Activated T-cell treated with anti-CD3 and anti-CD28 coated beads, Interleukin-2, amount 50 U/mL, for 72 hours (primary cell): ENCODE data around the gene ARSH. TPM values are rescaled to one million over a fixed set of nuclear protein-coding genes. Genes with fewer than 3 reads are reported as not detected.
"Not testable (repeated sequence)": the region's sequence is repeated elsewhere in the genome, so short reads cannot be mapped to it uniquely, and the experiment has no call there.

Experiments
- ATAC-seq, 2 donors: fragments of 150-1000 bp; cut with Tn5 transposase; replicated peaks in 1 of 2; 2 replicates each; pipeline ENCODE4 v1.10.0; 2021; ENCODE audit warnings: moderate library complexity in 2 of 2, mild to moderate bottlenecking in 1 of 2
- DNase-seq, 2 donors: peaks; one replicate each; pipeline ENCODE4 v3.0.0; 2021 to 2022; ENCODE audit warnings: mixed read lengths in 1 of 2
- H3K27ac Mint-ChIP-seq: one replicate; pipeline ENCODE4 v1.8.0; 2022; ENCODE audit warnings: mild to moderate bottlenecking, moderate library complexity, mixed read lengths
- H3K27me3 Mint-ChIP-seq: one replicate; pipeline ENCODE4 v1.8.0; 2022; ENCODE audit warnings: low read depth, mixed read lengths
- H3K36me3 Mint-ChIP-seq, 2 donors: one replicate each; pipeline ENCODE4 v1.8.0; 2022; ENCODE audit warnings: mixed read lengths in 2 of 2, mild to moderate bottlenecking in 1 of 2; ENCODE audit not compliant: insufficient read depth in 2 of 2
- H3K4me1 Mint-ChIP-seq: one replicate; pipeline ENCODE4 v1.8.0; 2022; ENCODE audit warnings: low read depth, mixed read lengths
- H3K4me3 Mint-ChIP-seq, 2 donors: one replicate each; pipeline ENCODE4 v1.8.0; 2022; ENCODE audit warnings: mild to moderate bottlenecking in 2 of 2, mixed read lengths in 2 of 2, moderate library complexity in 2 of 2
- H3K9me3 Mint-ChIP-seq, 2 donors: one replicate each; pipeline ENCODE4 v1.8.0; 2022; ENCODE audit warnings: mixed read lengths in 2 of 2
- total RNA-seq, 2 donors: library from RNA; stranded (reverse); gene quantifications; one replicate each; pipeline ENCODE4 v1.2.3, GENCODE V29; 2022

ARSH gene
- total RNA-seq, 2 donors from 2014 or later, result not detected

- Mint-ChIP-seq H3K27me3 (peaks cover 19% of the 10 kb centered on the region), H3K9me3 (no peaks in the 10 kb centered on the region), H3K4me1 (no peaks in the 10 kb centered on the region)
These were observed 31.4 kb upstream of the ARSH start for GRCh38 chrX:2974961-2975360.

GRCh38 chrX:2978639-2979038 lies 27.7 kb upstream of the ARSH start:
- not testable (repeated sequence) for H3K36me3 Mint-ChIP-seq, H3K9me3 Mint-ChIP-seq, H3K27me3 Mint-ChIP-seq, DNase-seq, H3K4me3 Mint-ChIP-seq, H3K4me1 Mint-ChIP-seq, H3K27ac Mint-ChIP-seq, ATAC-seq

More at GRCh38 chrX:2974961-2975360, 31.4 kb upstream of the ARSH start:
- Mint-ChIP-seq H3K4me3 (no peak overlapping the region), H3K27ac (no peak overlapping the region), H3K36me3 (no peaks in the 10 kb centered on the region)
- DNase-seq, result no peak
- ATAC-seq, result no peak

GRCh38 chrX:2984342-2984741 lies 22.0 kb upstream of the ARSH start:
- H3K4me1 Mint-ChIP-seq, result no peaks in the 10 kb centered on the region

GRCh38 chrX:2989565-2989964 lies 16.8 kb upstream of the ARSH start:
- Mint-ChIP-seq H3K36me3 (no peaks in the 10 kb centered on the region), H3K27ac (no peak overlapping the region), H3K9me3 (peaks cover 0 to 4% of the 10 kb centered on the region in 2 donors), H3K27me3 (peaks cover 6% of the 10 kb centered on the region), H3K4me1 (peaks cover 5% of the 10 kb centered on the region), H3K4me3 (no peak overlapping the region)
- no peak for ATAC-seq
- DNase-seq, result no peak

More at GRCh38 chrX:2984342-2984741, 22.0 kb upstream of the ARSH start:
- Mint-ChIP-seq H3K27me3 (no peaks in the 10 kb centered on the region), H3K4me3 (no peak overlapping the region), H3K9me3 (peaks cover 0 to 5% of the 10 kb centered on the region in 2 donors), H3K36me3 (peaks cover 0 to 4% of the 10 kb centered on the region in 2 donors), H3K27ac (no peak overlapping the region)
- DNase-seq (no peak), ATAC-seq (no peak)

GRCh38 chrX:3010532-3010931 lies 4.2 kb downstream of the ARSH start:
- H3K36me3 Mint-ChIP-seq, result peaks cover 1 to 3% of the 10 kb centered on the region in 2 donors
- H3K4me3 Mint-ChIP-seq, result no peak overlapping the region
- no peaks in the 10 kb centered on the region for H3K27me3 Mint-ChIP-seq
- H3K4me1 Mint-ChIP-seq, result no peaks in the 10 kb centered on the region
- DNase-seq, result no peak
- no peak for ATAC-seq
- no peak overlapping the region for H3K27ac Mint-ChIP-seq
- peaks cover 2 to 9% of the 10 kb centered on the region in 2 donors for H3K9me3 Mint-ChIP-seq

GRCh38 chrX:3017492-3017891 lies 11.1 kb downstream of the ARSH start:
- no peaks in the 10 kb centered on the region for H3K4me1 Mint-ChIP-seq
- ATAC-seq (no peak), DNase-seq (no peak)
- peaks cover 0 to 1% of the 10 kb centered on the region in 2 donors for H3K36me3 Mint-ChIP-seq
- H3K4me3 Mint-ChIP-seq, result no peak overlapping the region
- no peaks in the 10 kb centered on the region for H3K27me3 Mint-ChIP-seq
- peaks cover 2 to 7% of the 10 kb centered on the region in 2 donors for H3K9me3 Mint-ChIP-seq
- H3K27ac Mint-ChIP-seq, result no peak overlapping the region

GRCh38 chrX:3024176-3024575 lies 17.8 kb downstream of the ARSH start:
- Mint-ChIP-seq H3K4me1 (no peaks in the 10 kb centered on the region), H3K4me3 (no peak overlapping the region), H3K9me3 (no peaks in the 10 kb centered on the region), H3K27ac (no peak overlapping the region), H3K36me3 (no peaks in the 10 kb centered on the region), H3K27me3 (no peaks in the 10 kb centered on the region)
- no peak for ATAC-seq
- no peak for DNase-seq

GRCh38 chrX:3026074-3026815 lies 19.9 kb downstream of the ARSH start:
- H3K9me3 Mint-ChIP-seq, result no peaks in the 10 kb centered on the region
- no peak overlapping the region for H3K4me3 Mint-ChIP-seq
- peaks cover 15% of the 10 kb centered on the region for H3K27me3 Mint-ChIP-seq
- no peaks in the 10 kb centered on the region for H3K36me3 Mint-ChIP-seq
- ATAC-seq (no peak), DNase-seq (no peak)
- H3K4me1 Mint-ChIP-seq, result no peaks in the 10 kb centered on the region
- H3K27ac Mint-ChIP-seq, result no peak overlapping the region

GRCh38 chrX:3029129-3029528 lies 22.8 kb downstream of the ARSH start:
- H3K27ac Mint-ChIP-seq, result no peak overlapping the region
- no peaks in the 10 kb centered on the region for H3K4me1 Mint-ChIP-seq
- ATAC-seq (no peak), DNase-seq (no peak)
- H3K27me3 Mint-ChIP-seq, result peaks cover 15% of the 10 kb centered on the region
- no peak overlapping the region for H3K4me3 Mint-ChIP-seq
- H3K9me3 Mint-ChIP-seq, result no peaks in the 10 kb centered on the region
- no peaks in the 10 kb centered on the region for H3K36me3 Mint-ChIP-seq

- Mint-ChIP-seq H3K4me3 (no peak overlapping the region), H3K36me3 (no peaks in the 10 kb centered on the region), H3K9me3 (peaks cover 0 to 5% of the 10 kb centered on the region in 2 donors), H3K27me3 (no peaks in the 10 kb centered on the region), H3K4me1 (no peaks in the 10 kb centered on the region), H3K27ac (no peak overlapping the region)
- peak in 1 of 2 donors; percentile 61 for ATAC-seq
- no peak for DNase-seq
These were observed 30.9 kb downstream of the ARSH start for GRCh38 chrX:3037218-3037617.

- H3K9me3 Mint-ChIP-seq, result no peaks in the 10 kb centered on the region
- no peak overlapping the region for H3K4me3 Mint-ChIP-seq
- ATAC-seq (no peak), DNase-seq (no peak)
- H3K27me3 Mint-ChIP-seq, result no peaks in the 10 kb centered on the region
- H3K27ac Mint-ChIP-seq, result no peak overlapping the region
- H3K36me3 Mint-ChIP-seq, result no peaks in the 10 kb centered on the region
- H3K4me1 Mint-ChIP-seq, result peaks cover 5% of the 10 kb centered on the region
These were observed 37.9 kb downstream of the ARSH start for GRCh38 chrX:3044196-3044595.

GRCh38 chrX:3044671-3045070 lies 38.3 kb downstream of the ARSH start:
- Mint-ChIP-seq H3K27ac (no peak overlapping the region), H3K4me3 (no peak overlapping the region)

GRCh38 chrX:3046253-3047240 lies 40.2 kb downstream of the ARSH start:
- peak in 1 of 2 donors; percentile 49 for ATAC-seq

More at GRCh38 chrX:3044671-3045070, 38.3 kb downstream of the ARSH start:
- DNase-seq, result no peak
- H3K9me3 Mint-ChIP-seq, result no peaks in the 10 kb centered on the region
- no peaks in the 10 kb centered on the region for H3K27me3 Mint-ChIP-seq
- H3K4me1 Mint-ChIP-seq, result peaks cover 5% of the 10 kb centered on the region
- ATAC-seq, result no peak
- no peaks in the 10 kb centered on the region for H3K36me3 Mint-ChIP-seq

More at GRCh38 chrX:3046253-3047240, 40.2 kb downstream of the ARSH start:
- H3K9me3 Mint-ChIP-seq, result no peaks in the 10 kb centered on the region
- H3K27me3 Mint-ChIP-seq, result no peaks in the 10 kb centered on the region
- peaks cover 5% of the 10 kb centered on the region for H3K4me1 Mint-ChIP-seq
- H3K4me3 Mint-ChIP-seq, result peak overlapping the region; percentile 22 to 57
- no peak for DNase-seq
- H3K27ac Mint-ChIP-seq, result no peak overlapping the region
- H3K36me3 Mint-ChIP-seq, result no peaks in the 10 kb centered on the region
